ENCODE data around the gene ANKRD13A. TPM values are rescaled to one million over a fixed set of nuclear protein-coding genes. Genes with fewer than 3 reads are reported as not detected.

The ANKRD13A gene
- total RNA-seq, 4 donors from 2014 or later: 125 to 167 (median 137) TPM

GRCh38 chr12:110012137-110012536 lies 12.9 kb downstream of the ANKRD13A start:
- Histone ChIP-seq H3K4me3 (replicated peaks in 1 of 3) (no peak overlapping the region), H3K27ac (peak overlapping the region; percentile 93 to 96 (median 94)), H3K4me1 (peaks cover 24 to 51% of the 10 kb centered on the region in 2 donors), H3K36me3 (peaks cover 11 to 12% of the 10 kb centered on the region in 2 donors), H3K27me3 (no peaks in the 10 kb centered on the region), H3K9me3 (no peaks in the 10 kb centered on the region)
- TF ChIP-seq, protein P1, sequence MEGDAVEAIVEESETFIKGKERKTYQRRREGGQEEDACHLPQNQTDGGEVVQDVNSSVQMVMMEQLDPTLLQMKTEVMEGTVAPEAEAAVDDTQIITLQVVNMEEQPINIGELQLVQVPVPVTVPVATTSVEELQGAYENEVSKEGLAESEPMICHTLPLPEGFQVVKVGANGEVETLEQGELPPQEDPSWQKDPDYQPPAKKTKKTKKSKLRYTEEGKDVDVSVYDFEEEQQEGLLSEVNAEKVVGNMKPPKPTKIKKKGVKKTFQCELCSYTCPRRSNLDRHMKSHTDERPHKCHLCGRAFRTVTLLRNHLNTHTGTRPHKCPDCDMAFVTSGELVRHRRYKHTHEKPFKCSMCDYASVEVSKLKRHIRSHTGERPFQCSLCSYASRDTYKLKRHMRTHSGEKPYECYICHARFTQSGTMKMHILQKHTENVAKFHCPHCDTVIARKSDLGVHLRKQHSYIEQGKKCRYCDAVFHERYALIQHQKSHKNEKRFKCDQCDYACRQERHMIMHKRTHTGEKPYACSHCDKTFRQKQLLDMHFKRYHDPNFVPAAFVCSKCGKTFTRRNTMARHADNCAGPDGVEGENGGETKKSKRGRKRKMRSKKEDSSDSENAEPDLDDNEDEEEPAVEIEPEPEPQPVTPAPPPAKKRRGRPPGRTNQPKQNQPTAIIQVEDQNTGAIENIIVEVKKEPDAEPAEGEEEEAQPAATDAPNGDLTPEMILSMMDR (IDR thresholded peaks at IDR 0.05): no peak
- peak in 1 of 2 donors; percentile 46 for TF ChIP-seq POLR2A (IDR thresholded peaks at IDR 0.05)
- intact Hi-C loops (cut with DNase I): no loop called here
- peak; percentile 97 for DNase-seq
- 38 to 45% methylated on average over 6 of the region's 6 CpGs for WGBS, 2 donors

DNA sequence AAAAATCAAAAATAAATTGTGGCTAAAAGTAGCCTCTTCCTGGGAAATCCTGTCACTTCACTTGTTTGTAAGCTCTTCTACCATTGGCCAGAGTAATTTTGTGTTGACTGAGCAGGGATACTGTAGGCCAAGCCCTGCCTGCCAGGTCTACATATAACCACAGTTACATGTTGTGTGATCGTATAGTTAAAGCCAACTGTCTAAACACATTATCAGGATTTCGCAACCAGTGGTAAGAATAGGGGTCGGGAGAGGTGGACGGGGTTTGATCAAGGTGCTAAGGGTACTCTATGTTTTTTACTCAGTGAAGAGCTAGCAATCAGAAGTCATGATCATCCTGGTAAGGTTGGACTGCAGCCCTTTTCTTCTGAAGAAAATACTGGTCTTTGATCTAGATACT lies 13.4 kb downstream of the ANKRD13A start:
- TF ChIP-seq POLR2A (IDR thresholded peaks at IDR 0.05): no peak
- TF ChIP-seq, protein P1 (IDR thresholded peaks at IDR 0.05): no peak
- Histone ChIP-seq H3K9me3 (no peaks in the 10 kb centered on the region), H3K4me3 (replicated peaks in 1 of 3) (no peak overlapping the region), H3K27me3 (no peaks in the 10 kb centered on the region), H3K4me1 (peaks cover 24 to 51% of the 10 kb centered on the region in 2 donors), H3K27ac (peak overlapping the region; percentile 93 to 96 (median 94)), H3K36me3 (peaks cover 15 to 16% of the 10 kb centered on the region in 2 donors)
- intact Hi-C loops (cut with DNase I): no loop called here
- no peak for DNase-seq
- WGBS, 2 donors: 80 to 90% methylated on average over 4 of the region's 4 CpGs

- no peak for DNase-seq
- peak overlapping the region in 2 of 3 donors; percentile 20 to 47 for H3K27ac ChIP-seq
- H3K9me3 ChIP-seq: no peaks in the 10 kb centered on the region
- 57 to 72% methylated on average over 2 of the region's 2 CpGs for WGBS, 2 donors
- H3K27me3 ChIP-seq: no peaks in the 10 kb centered on the region
- TF ChIP-seq POLR2A (IDR thresholded peaks at IDR 0.05): no peak
- TF ChIP-seq, protein P1 (IDR thresholded peaks at IDR 0.05): no peak
- H3K4me1 ChIP-seq: peaks cover 24 to 39% of the 10 kb centered on the region in 2 donors
- intact Hi-C loops (cut with DNase I): no loop called here
- H3K36me3 ChIP-seq: peaks cover 26 to 31% of the 10 kb centered on the region in 2 donors
- H3K4me3 ChIP-seq (replicated peaks in 1 of 3): no peak overlapping the region
Measured at GRCh38 chr12:110015132-110015531, 15.9 kb downstream of the ANKRD13A start.

GRCh38 chr12:110020956-110021355 lies 21.7 kb downstream of the ANKRD13A start:
- Histone ChIP-seq H3K27ac (peak overlapping the region in 1 of 3 donors; percentile 1), H3K36me3 (peaks cover 17 to 31% of the 10 kb centered on the region in 2 donors), H3K27me3 (no peaks in the 10 kb centered on the region), H3K4me3 (replicated peaks in 1 of 3) (no peak overlapping the region), H3K4me1 (peaks cover 17 to 20% of the 10 kb centered on the region in 2 donors), H3K9me3 (no peaks in the 10 kb centered on the region)
- no peak for DNase-seq
- intact Hi-C loops (cut with DNase I): no loop called here
- no peak for TF ChIP-seq POLR2A (IDR thresholded peaks at IDR 0.05)
- TF ChIP-seq, protein P1 (IDR thresholded peaks at IDR 0.05): no peak
- WGBS, 2 donors: 93 to 95% methylated on average over 4 of the region's 4 CpGs

DNA sequence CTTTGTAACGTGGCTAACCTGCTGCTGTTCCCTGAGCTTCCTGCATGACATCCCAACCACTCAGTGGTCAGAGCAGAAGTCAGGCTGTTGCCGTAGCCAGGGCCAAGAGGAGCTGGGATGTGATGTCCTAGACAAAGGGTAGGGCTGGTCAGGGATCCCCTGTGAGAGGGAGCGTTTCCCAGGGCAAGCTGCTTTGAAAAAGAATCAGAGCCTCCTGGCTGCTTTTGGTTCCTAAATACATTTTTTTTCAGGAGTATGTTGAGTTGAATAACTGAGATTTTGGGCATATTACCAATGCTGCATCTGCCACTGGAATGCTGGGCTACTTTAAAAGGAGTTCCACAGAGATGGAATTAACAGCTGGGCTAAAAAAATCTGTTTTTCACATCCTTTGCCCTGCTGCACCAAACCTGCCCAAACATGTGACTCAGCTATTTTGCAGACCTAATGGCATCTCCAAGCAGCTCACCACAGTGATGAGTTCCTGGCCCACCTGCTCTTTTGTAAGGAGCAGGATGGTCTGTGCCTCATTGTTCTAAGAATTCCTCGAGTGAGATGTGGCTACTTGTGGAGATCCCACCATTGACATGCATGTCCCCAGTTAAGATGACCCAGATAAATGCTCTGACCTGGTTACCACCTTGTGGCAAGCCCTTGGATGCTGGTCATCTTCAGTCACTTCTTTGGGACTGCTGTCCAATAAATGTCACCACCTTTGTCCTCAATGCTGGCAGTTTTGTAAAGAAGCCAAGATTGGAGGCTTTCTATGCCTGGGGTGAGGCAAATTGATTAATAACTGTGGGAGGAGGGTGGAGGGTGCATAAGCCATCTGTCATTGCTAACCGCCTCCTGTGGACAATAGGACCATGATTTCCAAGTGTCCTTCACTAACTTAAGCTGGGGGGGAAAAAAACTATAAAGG lies 24.1 kb downstream of the ANKRD13A start:
- Histone ChIP-seq H3K4me1 (peaks cover 17 to 20% of the 10 kb centered on the region in 2 donors), H3K4me3 (replicated peaks in 1 of 3) (no peak overlapping the region), H3K36me3 (peaks cover 14 to 32% of the 10 kb centered on the region in 2 donors), H3K9me3 (no peaks in the 10 kb centered on the region), H3K27me3 (no peaks in the 10 kb centered on the region), H3K27ac (peak overlapping the region; percentile 13 to 82 (median 73))
- intact Hi-C loops (cut with DNase I): no loop called here
- WGBS, 2 donors: 86 to 87% methylated on average over 5 of the region's 5 CpGs
- DNase-seq: no peak
- TF ChIP-seq, protein P1 (IDR thresholded peaks at IDR 0.05): no peak
- TF ChIP-seq POLR2A (IDR thresholded peaks at IDR 0.05): no peak
